Inflammatory macrophage treated with lipopolysaccharide for 4 hours (primary cell): ENCODE measurements around the gene PCMTD2.
"Not testable (repeated sequence)": the region's sequence is repeated elsewhere in the genome, so short reads cannot be mapped to it uniquely, and the experiment has no call there.

Experiments used
- DNase-seq: peaks from one replicate; pipeline ENCODE4 v3.0.0-alpha.2; 2020

The PCMTD2 gene

DNA sequence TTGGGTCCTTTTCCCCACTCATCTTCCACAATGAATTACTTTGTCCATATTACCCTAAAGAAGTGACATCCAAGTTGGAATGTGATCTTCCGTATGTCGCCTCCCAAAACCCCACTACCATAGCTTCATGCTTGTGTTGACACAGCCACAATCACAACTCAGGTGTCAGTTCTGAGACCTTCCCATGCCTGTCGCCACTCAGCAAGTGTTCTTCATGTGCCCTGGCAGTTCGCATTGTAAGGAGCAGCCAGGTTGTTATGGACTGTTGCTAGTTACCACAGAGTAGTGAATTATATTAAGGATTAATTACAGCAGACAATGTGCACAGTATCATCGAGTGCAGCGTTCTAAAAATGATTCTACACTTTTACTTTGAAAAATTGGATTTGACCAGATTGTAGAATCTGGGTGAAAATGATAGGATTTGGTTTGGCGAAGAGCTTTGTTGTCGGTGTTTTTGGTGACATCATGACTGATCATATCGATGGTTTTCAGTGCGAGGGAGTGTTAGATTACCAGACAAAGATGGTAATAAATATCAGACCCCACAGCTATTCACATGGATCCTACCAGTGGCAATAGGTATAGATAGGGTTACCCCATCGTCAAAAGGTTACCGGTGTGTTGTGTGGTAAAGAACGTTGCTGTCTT lies 1.7 kb downstream of the PCMTD2 start:
- DNase-seq = no peak

GRCh38 chr20:64258071-64258823 lies 2.7 kb downstream of the PCMTD2 start:
- DNase-seq = no peak

GRCh38 chr20:64260239-64260638 lies 4.7 kb downstream of the PCMTD2 start:
- DNase-seq = no peak

DNA sequence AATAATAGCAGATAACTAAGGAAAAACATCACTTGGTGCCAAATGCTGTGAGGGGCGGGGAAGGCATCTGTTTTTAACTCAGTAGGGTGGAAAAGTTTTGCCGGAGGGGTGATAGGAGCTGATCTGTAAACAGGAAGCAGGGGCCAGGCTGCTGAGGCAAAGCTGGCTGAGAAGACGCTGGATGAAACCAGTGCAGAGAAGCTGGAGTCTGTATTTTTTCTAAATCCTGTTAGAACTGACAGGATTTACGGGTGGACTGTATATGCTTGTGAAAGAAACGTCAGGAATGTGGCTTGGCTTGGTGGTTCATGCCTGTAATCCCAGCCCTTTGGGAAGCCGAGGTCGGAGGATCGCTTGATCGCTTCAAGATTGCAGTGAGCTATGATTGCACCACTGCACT lies 5.6 kb downstream of the PCMTD2 start:
- DNase-seq = no peak

GRCh38 chr20:64264091-64264490 lies 8.5 kb downstream of the PCMTD2 start:
- DNase-seq = no peak

GRCh38 chr20:64265201-64265600 lies 9.7 kb downstream of the PCMTD2 start:
- no peak for DNase-seq

DNA sequence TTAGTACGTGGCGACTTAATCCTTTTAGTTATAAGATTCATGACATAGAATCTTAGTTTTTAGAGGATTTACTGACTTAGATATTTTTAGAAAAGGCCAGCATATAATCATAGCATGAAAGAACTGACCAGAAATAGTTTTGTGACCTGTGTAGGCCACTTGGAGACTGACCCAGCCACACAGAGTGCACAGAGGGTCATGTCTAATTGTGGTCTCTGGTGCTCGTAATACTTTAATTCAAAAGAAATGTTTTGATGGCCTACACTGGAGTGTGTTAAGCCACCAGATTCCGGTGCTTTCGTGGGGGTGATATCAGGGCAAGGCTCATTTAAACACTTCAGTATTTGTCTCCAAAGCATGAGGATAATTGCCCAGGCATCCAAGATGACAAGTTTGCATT lies 11.4 kb downstream of the PCMTD2 start:
- no peak for DNase-seq

GRCh38 chr20:64268174-64268573 lies 12.6 kb downstream of the PCMTD2 start:
- no peak for DNase-seq

- DNase-seq = no peak
Measured at GRCh38 chr20:64269604-64270411, 14.3 kb downstream of the PCMTD2 start.

GRCh38 chr20:64271636-64272035 lies 16.1 kb downstream of the PCMTD2 start:
- DNase-seq = no peak

- no peak for DNase-seq
Measured at GRCh38 chr20:64273109-64273508, 17.6 kb downstream of the PCMTD2 start.

DNA sequence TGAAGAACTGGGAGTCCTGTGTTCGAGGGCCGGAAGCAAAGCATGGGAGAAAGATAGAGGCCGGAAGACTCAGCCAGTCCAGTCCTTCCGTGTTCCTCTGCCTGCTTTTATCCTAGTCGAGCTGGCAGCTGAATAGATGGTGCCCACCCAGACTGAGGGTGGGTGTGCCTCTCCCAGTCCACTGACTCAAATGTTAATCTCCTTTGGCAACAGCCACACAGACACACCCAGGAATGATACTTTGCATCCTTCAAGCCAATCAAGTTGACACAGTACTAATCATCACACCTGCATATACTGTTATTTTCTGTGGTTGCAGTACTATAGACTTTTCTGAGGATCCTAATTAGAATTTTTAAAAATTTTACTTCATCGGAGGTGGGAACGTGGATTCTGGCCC lies 21.3 kb downstream of the PCMTD2 start:
- no peak for DNase-seq

DNA sequence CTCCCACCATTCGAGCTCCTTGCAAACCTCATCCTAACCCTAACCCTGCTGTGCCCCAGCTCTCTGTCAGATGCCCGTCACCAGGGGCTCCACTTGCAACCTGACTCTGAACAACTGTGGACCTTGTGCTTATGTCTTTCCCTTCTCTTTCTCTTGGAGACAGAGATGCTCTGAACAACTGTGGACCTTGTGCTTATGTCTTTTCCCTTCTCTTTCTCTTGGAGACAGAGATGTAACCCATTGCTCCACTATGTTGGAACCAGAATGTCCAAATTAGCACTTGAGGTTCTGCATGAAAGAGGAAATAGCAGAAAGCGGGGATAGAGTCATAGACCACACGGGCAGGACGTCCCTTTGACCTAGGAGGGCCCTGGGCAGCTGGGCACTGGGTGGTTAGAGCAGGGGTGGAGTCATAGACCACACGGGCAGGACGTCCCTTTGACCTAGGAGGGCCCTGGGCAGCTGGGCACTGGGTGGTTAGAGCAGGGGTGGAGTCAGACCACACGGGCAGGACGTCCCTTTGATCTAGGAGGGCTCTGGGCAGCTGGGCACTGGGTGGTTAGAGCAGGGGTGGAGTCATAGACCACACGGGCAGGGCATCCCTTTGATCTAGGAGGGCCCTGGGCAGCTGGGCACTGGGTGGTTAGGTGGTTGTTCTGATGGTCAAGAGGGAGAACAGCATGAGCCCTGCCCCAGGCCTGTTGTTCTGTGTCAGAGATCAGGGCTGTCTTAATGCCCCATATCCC lies 22.2 kb downstream of the PCMTD2 start:
- DNase-seq = peak; percentile 25

- no peak for DNase-seq
Measured at GRCh38 chr20:64278317-64278681, 22.8 kb downstream of the PCMTD2 start.

- no peak for DNase-seq
Measured at GRCh38 chr20:64279826-64280459, 24.4 kb downstream of the PCMTD2 start.

DNA sequence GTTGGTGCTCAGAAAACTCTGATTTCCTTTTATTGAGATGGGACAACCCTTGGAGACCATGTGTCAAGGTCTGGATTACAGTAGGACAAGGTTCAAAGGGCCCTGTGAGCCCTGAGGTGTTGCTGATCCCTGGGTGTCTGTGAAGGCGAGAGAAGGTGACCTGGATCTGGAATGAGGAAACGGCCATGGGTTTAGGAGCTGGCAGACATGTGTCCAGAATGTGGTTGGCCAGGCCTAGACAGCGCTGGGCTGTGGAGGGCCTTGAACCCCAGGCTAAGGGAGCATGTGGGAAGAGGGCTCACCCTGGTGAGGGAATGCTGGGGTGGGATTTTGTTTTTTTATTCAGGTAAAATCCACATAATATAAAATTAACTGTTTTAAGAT lies 24.9 kb downstream of the PCMTD2 start:
- no peak for DNase-seq

DNA sequence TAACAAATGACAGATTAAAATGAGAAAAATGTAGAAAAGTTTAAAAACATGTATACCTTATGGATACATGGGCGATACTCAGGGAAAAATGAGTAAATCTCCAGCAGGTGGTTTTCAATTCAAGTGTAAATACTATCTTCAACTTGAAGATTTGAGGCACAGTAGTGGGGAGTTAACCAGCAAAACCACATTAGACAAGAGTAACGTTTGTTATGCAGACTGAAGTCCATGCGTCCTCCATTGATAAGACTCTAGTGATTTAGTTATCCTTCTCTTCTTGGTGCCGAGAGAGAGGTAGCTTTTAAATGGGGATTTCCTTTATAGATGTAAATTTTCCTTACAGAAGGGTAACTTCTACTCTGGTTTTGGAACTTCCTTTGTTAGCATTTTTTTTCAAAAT lies 28.1 kb downstream of the PCMTD2 start:
- no peak for DNase-seq

DNA sequence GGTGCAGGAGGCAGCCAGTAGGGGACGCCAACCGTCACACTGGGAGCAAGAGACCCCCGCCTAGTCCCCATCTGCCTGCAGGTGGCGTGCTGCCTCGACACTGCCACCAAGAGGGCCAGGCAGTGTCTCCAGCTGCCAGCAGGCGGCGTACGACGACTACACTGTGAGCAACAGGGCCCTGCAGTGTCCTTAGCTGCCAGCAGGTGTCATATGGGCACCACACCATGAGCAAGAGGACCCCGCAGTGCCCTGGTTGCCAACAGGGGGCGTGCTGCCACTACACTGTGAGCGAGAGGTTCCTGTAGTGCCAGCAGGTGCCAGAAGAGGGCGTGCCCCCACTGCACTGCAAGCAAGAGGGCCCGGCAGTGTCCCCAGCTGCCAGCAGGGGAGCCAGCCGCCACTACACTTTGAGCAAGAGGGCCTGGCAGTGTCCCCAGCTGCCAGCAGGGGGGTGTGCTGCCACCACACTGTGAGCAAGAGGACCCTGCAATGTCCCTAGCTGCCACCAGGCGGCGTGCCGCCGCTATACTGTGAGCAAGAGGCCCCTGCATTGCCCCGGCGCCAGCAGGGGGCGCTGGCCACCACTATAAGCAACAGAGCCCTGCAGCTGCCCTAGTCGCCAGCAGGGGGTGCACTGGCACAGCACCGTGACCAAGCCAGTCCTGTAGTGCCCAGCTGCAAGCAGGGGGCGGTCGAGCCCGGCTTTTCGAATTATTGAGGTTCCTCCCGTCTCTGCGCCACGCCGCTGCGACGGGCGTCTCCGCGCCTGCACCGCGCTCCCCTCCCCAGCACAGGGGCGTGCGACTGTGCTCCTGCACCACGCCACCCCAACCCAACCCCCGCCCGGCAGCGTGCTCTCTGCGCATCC lies 30.3 kb downstream of the PCMTD2 start:
- DNase-seq = peak; percentile 81

DNA sequence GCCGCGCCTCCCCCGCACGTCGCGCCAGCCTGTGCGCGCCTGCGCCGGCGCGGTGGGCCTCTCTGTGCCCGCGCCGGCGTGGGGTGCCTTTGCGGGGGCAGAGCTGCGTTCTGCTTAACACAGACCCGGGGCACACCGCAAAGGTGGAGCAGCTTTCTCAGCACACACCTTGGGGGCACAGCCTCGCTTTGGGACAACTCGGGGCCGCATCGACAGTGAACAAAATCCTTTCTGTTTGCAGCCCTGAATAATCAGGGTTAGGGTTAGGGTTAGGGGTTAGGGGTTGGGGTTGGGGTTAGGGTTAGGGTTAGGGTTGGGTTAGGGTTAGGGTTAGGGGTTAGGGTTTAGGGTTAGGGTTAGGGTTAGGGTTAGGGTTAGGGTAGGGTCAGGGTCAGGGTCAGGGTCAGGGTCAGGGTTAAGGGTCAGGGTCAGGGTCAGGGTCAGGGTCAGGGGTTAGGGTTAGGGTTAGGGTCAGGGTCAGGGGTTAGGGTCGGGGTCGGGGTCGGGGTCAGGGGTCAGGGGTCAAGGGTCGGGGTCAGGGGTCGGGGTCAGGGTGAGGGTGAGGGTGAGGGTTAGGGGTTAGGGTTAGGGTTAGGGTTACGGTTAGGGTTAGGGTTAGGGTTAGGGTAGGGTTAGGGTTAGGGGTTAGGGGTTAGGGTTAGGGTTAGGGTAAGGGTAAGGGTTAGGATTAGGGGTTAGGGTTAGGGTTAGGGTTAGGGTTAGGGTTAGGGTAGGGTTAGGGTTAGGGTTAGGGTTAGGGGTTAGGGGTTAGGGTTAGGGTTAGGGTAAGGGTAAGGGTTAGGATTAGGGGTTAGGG lies 31.1 kb downstream of the PCMTD2 start:
- DNase-seq = not testable (repeated sequence)

GRCh38 chr20:64287264-64287590 lies 31.7 kb downstream of the PCMTD2 start:
- DNase-seq = not testable (repeated sequence)

GRCh38 chr20:64292167-64292566 lies 36.6 kb downstream of the PCMTD2 start:
- DNase-seq = not testable (repeated sequence)
